Activated T-cell treated with anti-CD3 and anti-CD28 coated beads, Interleukin-2, amount 50 U/mL, for 24 hours (primary cell): ENCODE data around the gene TNFAIP8L3.

ENCODE experiments used
- DNase-seq: peaks from one replicate; pipeline ENCODE4 v3.0.0-alpha.2; 2020
- H3K27ac Mint-ChIP-seq: 2 replicates; pipeline ENCODE4 v1.8.0; 2020; ENCODE audit warnings: mild to moderate bottlenecking, mixed read lengths
- H3K27me3 Mint-ChIP-seq: 2 replicates; pipeline ENCODE4 v1.8.0; 2020; ENCODE audit warnings: mixed read lengths
- H3K36me3 Mint-ChIP-seq: 2 replicates; pipeline ENCODE4 v1.8.0; 2020; ENCODE audit warnings: low read depth, mixed read lengths
- H3K4me1 Mint-ChIP-seq: 2 replicates; pipeline ENCODE4 v1.8.0; 2020; ENCODE audit warnings: low read depth, mixed read lengths
- H3K4me3 Mint-ChIP-seq: 2 replicates; pipeline ENCODE4 v1.8.0; 2020; ENCODE audit warnings: mild to moderate bottlenecking, moderate library complexity, mixed read lengths
- H3K9me3 Mint-ChIP-seq: 2 replicates; pipeline ENCODE4 v1.8.0; 2020; ENCODE audit warnings: mixed read lengths

TNFAIP8L3 gene

DNA sequence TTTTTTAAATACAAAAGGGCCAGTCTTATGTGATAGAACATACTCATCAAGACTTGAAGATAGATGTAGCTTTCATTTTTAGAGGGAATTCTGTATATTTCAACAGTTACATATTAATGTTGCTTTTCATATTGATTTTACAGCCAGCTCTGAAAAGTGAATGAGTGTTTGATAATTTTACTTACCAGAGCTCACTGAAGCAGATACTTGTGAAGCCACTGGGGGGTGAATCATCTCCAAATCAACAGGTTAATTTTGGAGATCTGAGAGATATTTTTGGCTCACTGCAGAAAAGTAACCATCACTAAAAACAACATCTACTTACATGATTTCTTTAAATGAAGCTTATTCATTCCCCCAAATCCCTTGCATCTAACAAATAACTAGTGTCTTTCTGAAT lies 24.7 kb downstream of the TNFAIP8L3 start:
- H3K27me3 Mint-ChIP-seq, result peaks cover 13% of the 10 kb centered on the region
- no peak for DNase-seq
- no peak overlapping the region for H3K4me3 Mint-ChIP-seq
- no peaks in the 10 kb centered on the region for H3K9me3 Mint-ChIP-seq
- H3K4me1 Mint-ChIP-seq, result peaks cover 3% of the 10 kb centered on the region
- H3K27ac Mint-ChIP-seq, result no peak overlapping the region
- no peaks in the 10 kb centered on the region for H3K36me3 Mint-ChIP-seq

- Mint-ChIP-seq H3K27ac (no peak overlapping the region), H3K36me3 (no peaks in the 10 kb centered on the region), H3K4me3 (no peak overlapping the region), H3K4me1 (peaks cover 3% of the 10 kb centered on the region), H3K9me3 (no peaks in the 10 kb centered on the region), H3K27me3 (peaks cover 31% of the 10 kb centered on the region)
- DNase-seq, result no peak
Measured at GRCh38 chr15:51067510-51067909, 27.2 kb downstream of the TNFAIP8L3 start.

DNA sequence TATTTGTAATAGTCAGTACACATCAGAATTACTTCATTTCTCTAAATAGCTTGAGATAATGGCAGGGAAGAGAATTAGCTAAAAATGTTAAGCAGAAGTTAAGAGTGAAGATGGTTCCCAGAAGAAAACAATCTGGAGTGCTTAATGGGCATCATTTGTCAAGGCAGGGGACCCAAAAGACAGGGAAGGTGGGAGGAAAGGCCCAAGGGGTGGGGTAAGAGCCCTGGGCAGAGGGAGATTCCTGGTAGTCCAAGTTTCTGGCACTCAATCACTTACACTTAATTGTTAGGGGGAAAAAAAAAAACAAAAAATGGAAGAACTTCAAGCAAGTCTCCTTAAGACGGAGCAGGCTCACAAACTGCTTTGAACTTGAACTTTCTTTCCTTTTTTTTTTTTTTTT lies 28.9 kb downstream of the TNFAIP8L3 start:
- no peak for DNase-seq
- no peaks in the 10 kb centered on the region for H3K4me1 Mint-ChIP-seq
- no peaks in the 10 kb centered on the region for H3K36me3 Mint-ChIP-seq
- no peaks in the 10 kb centered on the region for H3K9me3 Mint-ChIP-seq
- H3K27ac Mint-ChIP-seq, result no peak overlapping the region
- peaks cover 31% of the 10 kb centered on the region for H3K27me3 Mint-ChIP-seq
- no peak overlapping the region for H3K4me3 Mint-ChIP-seq

GRCh38 chr15:51065261-51065660 lies 29.4 kb downstream of the TNFAIP8L3 start:
- no peak overlapping the region for H3K4me3 Mint-ChIP-seq
- no peaks in the 10 kb centered on the region for H3K36me3 Mint-ChIP-seq
- H3K27me3 Mint-ChIP-seq, result peaks cover 34% of the 10 kb centered on the region
- no peak for DNase-seq
- H3K4me1 Mint-ChIP-seq, result no peaks in the 10 kb centered on the region
- no peaks in the 10 kb centered on the region for H3K9me3 Mint-ChIP-seq
- no peak overlapping the region for H3K27ac Mint-ChIP-seq

DNA sequence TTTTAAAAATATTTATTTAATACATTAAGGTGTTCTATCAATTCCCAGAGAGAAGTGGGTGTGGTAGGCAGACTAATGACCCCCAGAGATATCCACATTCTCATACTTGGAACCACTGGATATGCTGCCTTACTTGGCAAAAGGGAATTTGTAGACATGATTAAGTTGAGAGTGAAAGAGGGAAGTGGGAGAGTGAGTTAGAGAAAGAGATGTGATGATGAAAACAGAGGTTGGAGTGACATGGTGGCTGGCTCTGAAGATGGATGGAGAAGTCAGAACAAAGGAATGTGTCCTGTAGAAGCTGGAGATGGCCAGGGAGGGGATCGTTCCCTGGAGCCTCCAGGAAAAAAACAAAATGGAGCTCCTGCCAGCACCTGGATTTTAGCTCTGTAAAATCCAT lies 32.0 kb downstream of the TNFAIP8L3 start:
- no peaks in the 10 kb centered on the region for H3K4me1 Mint-ChIP-seq
- H3K27me3 Mint-ChIP-seq, result peaks cover 34% of the 10 kb centered on the region
- H3K9me3 Mint-ChIP-seq, result no peaks in the 10 kb centered on the region
- DNase-seq, result no peak
- no peaks in the 10 kb centered on the region for H3K36me3 Mint-ChIP-seq
- no peak overlapping the region for H3K4me3 Mint-ChIP-seq
- no peak overlapping the region for H3K27ac Mint-ChIP-seq

DNA sequence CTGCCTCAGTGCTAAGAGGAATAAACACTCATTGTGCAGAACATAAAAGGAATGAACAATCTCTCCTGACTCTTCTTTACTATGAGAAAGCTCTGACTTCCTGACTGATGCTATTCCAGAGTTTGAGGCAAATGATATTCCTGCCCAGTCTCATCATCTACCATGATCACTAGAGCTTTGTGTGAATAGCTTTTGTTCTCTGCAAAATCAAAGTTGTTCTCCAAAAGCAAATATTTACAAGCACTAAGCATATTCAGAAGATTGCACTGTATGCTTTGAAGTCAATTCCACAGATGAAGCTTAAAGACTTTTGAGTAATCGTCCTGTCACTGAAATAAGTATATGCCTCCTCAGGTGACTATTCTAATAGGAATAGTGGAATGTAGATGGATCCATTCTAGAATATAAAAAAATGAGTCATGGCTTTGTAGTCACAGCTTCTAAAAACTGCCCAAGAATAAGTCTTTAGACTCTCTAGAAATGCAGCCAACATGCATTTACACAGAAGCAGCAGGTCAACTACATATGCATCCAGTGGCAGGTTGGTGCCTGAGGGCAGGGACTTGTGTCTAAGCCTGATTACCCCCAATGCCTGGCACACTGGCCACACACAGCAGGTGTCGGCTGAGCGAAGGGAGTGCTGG lies 34.6 kb downstream of the TNFAIP8L3 start:
- H3K9me3 Mint-ChIP-seq, result no peaks in the 10 kb centered on the region
- H3K4me3 Mint-ChIP-seq, result no peak overlapping the region
- peaks cover 38% of the 10 kb centered on the region for H3K27me3 Mint-ChIP-seq
- no peak overlapping the region for H3K27ac Mint-ChIP-seq
- no peak for DNase-seq
- no peaks in the 10 kb centered on the region for H3K36me3 Mint-ChIP-seq
- no peaks in the 10 kb centered on the region for H3K4me1 Mint-ChIP-seq

GRCh38 chr15:51054535-51054934 lies 40.2 kb downstream of the TNFAIP8L3 start:
- Mint-ChIP-seq H3K4me1 (no peaks in the 10 kb centered on the region), H3K4me3 (no peak overlapping the region)

GRCh38 chr15:51053571-51053970 lies 41.1 kb downstream of the TNFAIP8L3 start:
- Mint-ChIP-seq H3K4me3 (no peak overlapping the region), H3K27me3 (peaks cover 22% of the 10 kb centered on the region), H3K9me3 (no peaks in the 10 kb centered on the region), H3K36me3 (no peaks in the 10 kb centered on the region), H3K27ac (no peak overlapping the region), H3K4me1 (no peaks in the 10 kb centered on the region)
- DNase-seq, result no peak

More at GRCh38 chr15:51054535-51054934, 40.2 kb downstream of the TNFAIP8L3 start:
- Mint-ChIP-seq H3K9me3 (no peaks in the 10 kb centered on the region), H3K36me3 (no peaks in the 10 kb centered on the region), H3K27me3 (peaks cover 23% of the 10 kb centered on the region), H3K27ac (no peak overlapping the region)
- no peak for DNase-seq

GRCh38 chr15:51051776-51052175 lies 42.9 kb downstream of the TNFAIP8L3 start:
- no peaks in the 10 kb centered on the region for H3K36me3 Mint-ChIP-seq
- DNase-seq, result no peak
- no peaks in the 10 kb centered on the region for H3K4me1 Mint-ChIP-seq
- no peak overlapping the region for H3K4me3 Mint-ChIP-seq
- peaks cover 10% of the 10 kb centered on the region for H3K27me3 Mint-ChIP-seq
- no peaks in the 10 kb centered on the region for H3K9me3 Mint-ChIP-seq
- H3K27ac Mint-ChIP-seq, result no peak overlapping the region

GRCh38 chr15:51049081-51049480 lies 45.6 kb downstream of the TNFAIP8L3 start:
- no peaks in the 10 kb centered on the region for H3K9me3 Mint-ChIP-seq
- no peak overlapping the region for H3K27ac Mint-ChIP-seq
- no peaks in the 10 kb centered on the region for H3K36me3 Mint-ChIP-seq
- H3K4me1 Mint-ChIP-seq, result no peaks in the 10 kb centered on the region
- peaks cover 6% of the 10 kb centered on the region for H3K27me3 Mint-ChIP-seq
- DNase-seq, result no peak
- H3K4me3 Mint-ChIP-seq, result no peak overlapping the region

GRCh38 chr15:51048308-51048707 lies 46.4 kb downstream of the TNFAIP8L3 start:
- Mint-ChIP-seq H3K4me1 (no peaks in the 10 kb centered on the region), H3K27me3 (peaks cover 6% of the 10 kb centered on the region), H3K4me3 (no peak overlapping the region), H3K27ac (no peak overlapping the region), H3K9me3 (no peaks in the 10 kb centered on the region), H3K36me3 (no peaks in the 10 kb centered on the region)
- DNase-seq, result no peak

- no peaks in the 10 kb centered on the region for H3K4me1 Mint-ChIP-seq
- H3K9me3 Mint-ChIP-seq, result no peaks in the 10 kb centered on the region
- H3K27me3 Mint-ChIP-seq, result peaks cover 6% of the 10 kb centered on the region
Measured at GRCh38 chr15:51046799-51047449, 47.8 kb downstream of the TNFAIP8L3 start.

DNA sequence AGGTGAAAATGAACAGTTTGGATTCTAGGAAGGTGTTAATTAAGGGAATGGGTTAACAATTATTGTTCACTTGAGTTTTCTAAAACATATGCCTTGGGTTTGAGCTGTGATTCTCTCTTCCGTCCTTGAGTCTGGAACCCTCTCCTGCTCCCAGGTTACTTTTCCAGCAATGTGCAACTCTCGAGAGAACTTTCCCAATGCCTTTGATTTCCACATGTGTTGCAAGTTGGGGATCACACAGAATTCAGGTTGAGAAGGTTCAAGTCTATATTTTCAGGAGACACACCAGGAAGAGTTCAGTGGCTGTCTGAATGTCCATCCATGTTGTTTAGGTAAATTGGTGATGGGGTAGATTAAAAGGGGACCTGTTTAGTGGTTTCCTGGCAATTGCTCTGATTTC lies 48.7 kb downstream of the TNFAIP8L3 start:
- no peak for DNase-seq
- H3K9me3 Mint-ChIP-seq, result no peaks in the 10 kb centered on the region
- no peak overlapping the region for H3K27ac Mint-ChIP-seq
- H3K4me1 Mint-ChIP-seq, result no peaks in the 10 kb centered on the region
- H3K4me3 Mint-ChIP-seq, result no peak overlapping the region
- H3K27me3 Mint-ChIP-seq, result peaks cover 6% of the 10 kb centered on the region
- H3K36me3 Mint-ChIP-seq, result no peaks in the 10 kb centered on the region

More at GRCh38 chr15:51046799-51047449, 47.8 kb downstream of the TNFAIP8L3 start:
- Mint-ChIP-seq H3K27ac (no peak overlapping the region), H3K4me3 (no peak overlapping the region), H3K36me3 (no peaks in the 10 kb centered on the region)
- no peak for DNase-seq

- Mint-ChIP-seq H3K27ac (no peak overlapping the region), H3K4me1 (no peaks in the 10 kb centered on the region), H3K4me3 (no peak overlapping the region), H3K36me3 (no peaks in the 10 kb centered on the region), H3K27me3 (peaks cover 2% of the 10 kb centered on the region), H3K9me3 (no peaks in the 10 kb centered on the region)
- no peak for DNase-seq
Measured at GRCh38 chr15:51044037-51044727, 50.5 kb downstream of the TNFAIP8L3 start.

GRCh38 chr15:51038974-51039319 lies 55.8 kb downstream of the TNFAIP8L3 start:
- no peak overlapping the region for H3K4me3 Mint-ChIP-seq
- DNase-seq, result no peak
- H3K9me3 Mint-ChIP-seq, result no peaks in the 10 kb centered on the region
- H3K27ac Mint-ChIP-seq, result no peak overlapping the region
- no peaks in the 10 kb centered on the region for H3K36me3 Mint-ChIP-seq
- peaks cover 2% of the 10 kb centered on the region for H3K27me3 Mint-ChIP-seq
- no peaks in the 10 kb centered on the region for H3K4me1 Mint-ChIP-seq
